ENCODE data around the gene NFIL3.
A peak's percentile ranks its signal among the peaks of the same experiment; 100 is the strongest.
"Not testable (repeated sequence)": the region's sequence is repeated elsewhere in the genome, so short reads cannot be mapped to it uniquely, and the experiment has no call there.

The NFIL3 gene

DNA sequence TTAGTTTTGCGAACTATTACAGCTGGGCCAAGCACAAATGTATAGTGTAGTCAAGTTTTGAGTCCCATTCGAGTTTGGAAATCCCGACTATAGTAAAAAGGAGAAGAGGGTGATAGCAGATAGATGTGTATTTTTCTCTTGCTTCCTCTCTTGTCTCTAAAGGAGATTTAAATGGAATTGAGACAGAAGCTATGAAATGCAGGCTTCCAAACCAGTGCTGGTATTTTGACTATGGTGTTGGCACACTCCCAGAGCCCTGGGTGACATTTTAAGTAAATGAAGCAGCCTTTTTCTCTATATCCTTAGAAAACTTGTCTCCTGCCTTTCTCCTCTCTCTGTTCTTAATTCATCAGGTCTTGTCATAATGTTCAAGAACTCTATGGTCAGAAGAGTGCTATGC lies 44.2 kb downstream of the NFIL3 start:
- DNase-seq (ENCODE audit: extremely low read depth, low read depth), result no peak
- TF ChIP-seq, protein P1, sequence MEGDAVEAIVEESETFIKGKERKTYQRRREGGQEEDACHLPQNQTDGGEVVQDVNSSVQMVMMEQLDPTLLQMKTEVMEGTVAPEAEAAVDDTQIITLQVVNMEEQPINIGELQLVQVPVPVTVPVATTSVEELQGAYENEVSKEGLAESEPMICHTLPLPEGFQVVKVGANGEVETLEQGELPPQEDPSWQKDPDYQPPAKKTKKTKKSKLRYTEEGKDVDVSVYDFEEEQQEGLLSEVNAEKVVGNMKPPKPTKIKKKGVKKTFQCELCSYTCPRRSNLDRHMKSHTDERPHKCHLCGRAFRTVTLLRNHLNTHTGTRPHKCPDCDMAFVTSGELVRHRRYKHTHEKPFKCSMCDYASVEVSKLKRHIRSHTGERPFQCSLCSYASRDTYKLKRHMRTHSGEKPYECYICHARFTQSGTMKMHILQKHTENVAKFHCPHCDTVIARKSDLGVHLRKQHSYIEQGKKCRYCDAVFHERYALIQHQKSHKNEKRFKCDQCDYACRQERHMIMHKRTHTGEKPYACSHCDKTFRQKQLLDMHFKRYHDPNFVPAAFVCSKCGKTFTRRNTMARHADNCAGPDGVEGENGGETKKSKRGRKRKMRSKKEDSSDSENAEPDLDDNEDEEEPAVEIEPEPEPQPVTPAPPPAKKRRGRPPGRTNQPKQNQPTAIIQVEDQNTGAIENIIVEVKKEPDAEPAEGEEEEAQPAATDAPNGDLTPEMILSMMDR (IDR thresholded peaks at IDR 0.05; ENCODE audit: low read depth, low read length), result no peak

DNA sequence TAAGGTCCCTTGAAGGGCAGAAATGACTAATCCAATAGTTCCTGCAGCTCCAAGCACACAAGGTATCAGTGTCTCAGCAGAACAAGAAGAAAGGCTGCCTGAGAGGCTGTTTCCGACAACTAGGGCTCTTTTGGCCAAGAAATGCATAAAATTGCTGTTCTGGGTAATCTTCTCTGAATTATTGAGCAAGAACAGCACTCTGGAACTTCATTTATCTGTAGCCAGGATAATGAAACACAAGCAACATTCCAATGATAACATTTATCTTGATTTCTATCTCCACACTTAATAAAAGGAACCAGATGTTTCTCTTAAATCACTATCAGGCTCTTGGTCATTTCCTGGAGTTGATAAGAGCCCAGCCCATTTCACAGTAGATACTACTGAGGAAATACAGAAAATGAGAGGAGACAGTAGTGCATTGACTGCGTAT lies 44.9 kb downstream of the NFIL3 start:
- TF ChIP-seq, protein P1 (IDR thresholded peaks at IDR 0.05; ENCODE audit: low read depth, low read length), result no peak
- DNase-seq (ENCODE audit: extremely low read depth, low read depth), result peak; percentile 54

DNA sequence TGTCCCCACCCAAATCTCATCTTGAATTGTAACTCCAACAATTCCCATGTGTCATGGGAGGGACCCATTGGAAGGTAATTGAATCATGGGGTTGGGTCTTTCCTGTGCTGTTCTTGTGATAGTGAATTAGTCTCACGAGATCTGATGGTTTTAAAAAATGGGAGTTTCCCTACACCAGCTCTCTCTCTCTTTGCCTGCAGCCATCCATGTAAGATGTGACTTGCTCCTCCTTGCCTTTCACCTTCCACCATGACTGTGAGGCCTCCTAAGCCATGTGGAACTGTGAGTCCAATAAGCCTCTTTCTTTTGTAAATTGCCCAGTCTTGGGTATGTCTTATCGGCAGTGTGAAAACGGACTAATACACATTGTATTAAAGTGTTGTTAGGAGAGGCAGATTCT lies 45.6 kb downstream of the NFIL3 start:
- DNase-seq (ENCODE audit: extremely low read depth, low read depth), result not testable (repeated sequence)

DNA sequence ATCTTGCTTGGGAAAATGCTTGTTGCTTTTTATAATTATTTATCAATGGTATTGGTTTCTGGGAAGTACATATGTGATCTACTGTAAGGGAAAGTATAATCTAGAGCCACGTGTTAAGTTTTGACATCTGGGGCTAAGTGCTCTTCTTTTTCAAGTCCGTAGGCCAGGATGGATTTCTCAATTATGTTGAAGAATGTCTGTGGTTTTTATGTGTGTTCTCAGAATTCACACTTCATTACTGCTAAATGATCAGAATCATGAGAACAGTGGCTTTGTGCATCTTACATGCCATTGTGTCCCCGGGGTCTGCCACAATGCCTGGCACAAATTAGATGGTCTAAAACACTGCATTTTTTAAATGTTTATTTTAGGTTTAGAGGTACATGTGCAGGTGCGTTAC lies 47.4 kb downstream of the NFIL3 start:
- TF ChIP-seq, protein P1 (IDR thresholded peaks at IDR 0.05; ENCODE audit: low read depth, low read length), result no peak
- no peak for DNase-seq (ENCODE audit: extremely low read depth, low read depth)

DNA sequence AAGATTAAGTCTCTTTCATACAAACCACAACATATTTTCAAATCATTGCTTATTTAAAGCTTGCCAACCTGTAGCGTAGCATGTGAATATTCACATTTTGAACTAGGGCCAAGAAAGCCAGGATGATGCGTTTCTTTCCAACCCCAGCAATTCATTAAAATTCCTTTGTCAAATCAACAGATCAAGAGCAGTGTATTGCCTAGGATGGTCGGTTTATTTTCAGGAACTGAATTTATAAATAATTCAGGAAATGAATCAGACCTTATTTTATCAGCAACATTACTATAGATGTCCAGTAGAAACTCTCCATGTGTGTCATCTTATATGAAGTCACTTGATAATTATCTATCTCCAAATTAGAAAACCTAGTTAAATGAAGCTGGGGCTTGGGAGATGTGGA lies 48.7 kb downstream of the NFIL3 start:
- peak; percentile 89 for DNase-seq (ENCODE audit: extremely low read depth, low read depth)
- TF ChIP-seq, protein P1 (IDR thresholded peaks at IDR 0.05; ENCODE audit: low read depth, low read length), result no peak

DNA sequence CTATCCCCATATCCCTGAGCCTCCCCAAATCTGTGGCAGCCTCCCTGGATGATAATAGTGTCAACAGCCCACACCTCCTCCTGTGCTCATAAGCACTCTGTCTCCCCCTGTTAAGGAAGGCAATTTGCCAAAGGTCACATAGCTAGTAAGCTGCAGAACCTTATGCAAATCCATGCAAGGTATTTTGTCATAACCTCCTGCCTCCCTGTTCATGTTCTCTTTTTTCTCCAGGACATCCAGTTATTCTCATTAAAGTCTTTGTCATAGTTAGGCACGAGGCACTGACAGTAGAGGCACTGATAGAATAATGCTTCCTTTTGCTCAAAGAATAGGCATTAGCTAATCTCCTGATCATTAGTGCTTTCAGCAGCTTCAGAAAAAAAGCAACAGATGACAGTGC lies 51.7 kb downstream of the NFIL3 start:
- no peak for DNase-seq (ENCODE audit: extremely low read depth, low read depth)
- TF ChIP-seq, protein P1 (IDR thresholded peaks at IDR 0.05; ENCODE audit: low read depth, low read length), result no peak

DNA sequence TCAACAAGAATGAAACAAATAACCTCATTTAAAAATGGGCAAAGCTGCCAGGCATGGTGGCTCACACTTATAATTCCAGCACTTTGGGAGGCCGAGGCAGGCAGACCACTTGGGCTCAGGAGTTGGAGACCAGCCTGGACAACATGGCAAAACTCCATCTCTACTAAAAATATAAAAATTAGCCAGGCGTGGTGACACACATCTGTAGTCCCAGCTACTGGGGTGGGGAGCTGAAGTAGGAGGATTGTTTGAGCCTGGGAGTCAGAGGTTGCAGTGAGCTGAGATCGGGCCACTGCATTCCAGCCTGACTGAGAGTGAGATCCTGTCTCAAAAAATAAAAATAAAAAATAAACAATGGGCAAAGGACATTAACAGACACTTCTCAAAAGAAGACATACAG lies 53.6 kb downstream of the NFIL3 start:
- not testable (repeated sequence) for DNase-seq (ENCODE audit: extremely low read depth, low read depth)

DNA sequence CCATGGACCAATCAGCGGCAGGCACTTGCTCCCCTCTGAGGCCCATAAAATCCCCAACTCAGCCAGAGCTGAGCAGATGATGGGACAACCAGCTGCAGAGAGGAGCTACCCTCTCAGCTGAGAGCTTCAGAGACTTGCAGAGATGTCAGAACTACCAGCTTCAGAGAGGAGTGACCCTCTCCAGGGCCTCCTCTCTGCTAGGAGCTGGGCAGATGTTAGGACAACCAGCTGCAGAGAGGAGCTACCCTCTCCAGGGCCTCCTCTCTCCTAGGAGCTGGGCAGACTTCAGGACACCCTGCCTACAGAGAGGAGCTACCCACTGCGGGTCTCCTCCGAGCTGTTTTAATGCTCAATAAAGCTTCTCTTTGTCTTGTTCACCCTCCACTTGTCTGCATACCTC lies 58.9 kb downstream of the NFIL3 start:
- no peak for DNase-seq (ENCODE audit: extremely low read depth, low read depth)
- TF ChIP-seq, protein P1 (IDR thresholded peaks at IDR 0.05; ENCODE audit: low read depth, low read length), result no peak

DNA sequence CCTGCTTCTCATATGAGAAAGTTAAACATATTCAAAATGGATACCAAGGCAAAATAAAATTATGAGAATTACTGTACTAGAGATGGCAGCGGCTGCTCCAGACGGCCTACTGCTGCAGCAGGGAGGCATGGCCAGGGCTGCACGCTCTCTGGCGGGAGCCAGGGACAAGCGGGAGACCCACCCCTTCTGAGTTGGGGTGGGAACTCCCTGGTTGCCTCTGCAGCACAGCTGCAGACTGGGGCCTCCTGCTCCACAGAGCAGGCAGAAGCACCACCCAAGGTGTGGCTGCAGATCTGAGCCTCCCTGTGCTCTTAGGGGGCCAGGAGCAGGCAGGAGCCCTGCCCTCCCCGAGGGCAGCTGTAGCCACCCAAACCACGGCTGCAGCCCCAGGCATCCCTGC lies 59.6 kb downstream of the NFIL3 start:
- TF ChIP-seq, protein P1 (IDR thresholded peaks at IDR 0.05; ENCODE audit: low read depth, low read length), result no peak
- DNase-seq (ENCODE audit: extremely low read depth, low read depth), result no peak

Data from AG09319 (cell line).